Keratinocyte (primary cell): ENCODE data around the gene KDM4B. TPM values are rescaled to one million over a fixed set of nuclear protein-coding genes. Genes with fewer than 3 reads are reported as not detected.

Source experiments
- DNase-seq: peaks from one replicate; pipeline ENCODE4 v3.0.0-alpha.2; 2011; ENCODE audit warnings: low read depth, missing footprints, low spot score
- FAIRE-seq: peaks from 2 replicates; lab custom pipeline; 2011; peaks lifted over from hg19 to GRCh38; lab: Jason Lieb, UNC
- H2AFZ ChIP-seq: 2 replicates; pipeline ENCODE4 v1.6.0; 2012; ENCODE audit warnings: low read length, control low read depth, inconsistent platforms; ENCODE audit not compliant: control insufficient read depth
- H3K27ac ChIP-seq: 2 replicates; pipeline ENCODE4 v1.5.1; 2011; ENCODE audit warnings: low read length; ENCODE audit not compliant: control insufficient read depth, insufficient read depth
- H3K27me3 ChIP-seq: 3 replicates; pipeline ENCODE4 v1.6.0; 2011; ENCODE audit warnings: low read length; ENCODE audit not compliant: control insufficient read depth, insufficient read depth; ENCODE audit errors: extremely low read depth
- H3K36me3 ChIP-seq, 2 experiments: 2 replicates in 1 of 2; 3 replicates in 1 of 2; pipeline ENCODE4 v1.5.1; 2011; ENCODE audit warnings: low read length in 2 of 2, mild to moderate bottlenecking in 1 of 2; ENCODE audit not compliant: control insufficient read depth in 2 of 2, insufficient read depth in 2 of 2; ENCODE audit errors: extremely low read depth in 1 of 2
- H3K4me1 ChIP-seq: 3 replicates; pipeline ENCODE4 v1.5.1; 2011; ENCODE audit warnings: low read length; ENCODE audit not compliant: control insufficient read depth, insufficient read depth; ENCODE audit errors: extremely low read depth
- H3K4me2 ChIP-seq: 3 replicates; pipeline ENCODE4 v1.6.0; 2011; ENCODE audit warnings: low read depth, low read length; ENCODE audit not compliant: control insufficient read depth, insufficient read depth; ENCODE audit errors: extremely low read depth
- H3K4me3 ChIP-seq, 3 experiments: fragments of 200-600 bp in 1 of 3; sonication (generic) in 1 of 3; 2 replicates in 2 of 3; 3 replicates in 1 of 3; pipeline ENCODE4 v1.5.1; 2011 to 2016; ENCODE audit warnings: low read length in 3 of 3, mild to moderate bottlenecking in 3 of 3, control low read depth in 2 of 3, inconsistent platforms in 1 of 3, low read depth in 1 of 3, mixed read lengths in 1 of 3, mixed run types in 1 of 3, moderate library complexity in 1 of 3; ENCODE audit not compliant: control insufficient read depth in 2 of 3, insufficient read depth in 2 of 3; ENCODE audit errors: extremely low read depth in 1 of 3
- H3K79me2 ChIP-seq: 2 replicates; pipeline ENCODE4 v1.6.0; 2012; ENCODE audit warnings: low read length; ENCODE audit not compliant: control insufficient read depth, insufficient read depth
- H3K9ac ChIP-seq: 3 replicates; pipeline ENCODE4 v1.6.0; 2011; ENCODE audit warnings: low read length; ENCODE audit not compliant: control insufficient read depth, insufficient read depth; ENCODE audit errors: extremely low read depth
- H3K9me1 ChIP-seq: 3 replicates; pipeline ENCODE4 v1.6.0; 2011; ENCODE audit warnings: low read length; ENCODE audit not compliant: control insufficient read depth, insufficient read depth; ENCODE audit errors: extremely low read depth
- H3K9me3 ChIP-seq: 2 replicates; pipeline ENCODE4 v1.5.1; 2012; ENCODE audit warnings: low read depth, low read length; ENCODE audit not compliant: control insufficient read depth
- H4K20me1 ChIP-seq: 3 replicates; pipeline ENCODE4 v1.6.0; 2011; ENCODE audit warnings: low read length; ENCODE audit not compliant: control insufficient read depth, insufficient read depth; ENCODE audit errors: extremely low read depth
- CTCF ChIP-seq, 3 experiments: IDR thresholded peaks in 1 of 3; conservative IDR thresholded peaks in 1 of 3; optimal IDR thresholded peaks in 1 of 3; 2 replicates in 2 of 3; 3 replicates in 1 of 3; pipeline versions ENCODE3 to v1.5.1; 2011; ENCODE audit warnings: low read length in 3 of 3, mild to moderate bottlenecking in 3 of 3, moderate library complexity in 2 of 3, control low read depth in 1 of 3, inconsistent platforms in 1 of 3; ENCODE audit not compliant: insufficient read depth in 2 of 3; ENCODE audit errors: extremely low read depth in 1 of 3
- EZH2 ChIP-seq: IDR thresholded peaks from one replicate; pipeline ENCODE4 v1.6.1; 2012; ENCODE audit warnings: inconsistent platforms, mild to moderate bottlenecking, low read length, moderate library complexity
- dilution Hi-C: fragments of 300-500 bp; cut with MboI; formaldehyde crosslinking; loops from one replicate; pipeline ENCODE4 v1.7.0; 2020; ENCODE audit warnings: low sequenced_read_pairs; ENCODE audit not compliant: extremely low pct_ligation_motif_present
- polyA plus RNA-seq, 5 experiments: library from polyadenylated mRNA; depleted of rRNA in 3 of 5; stranded (reverse) in 3 of 5; stranded (forward) in 1 of 5; unstranded in 1 of 5; fragments of >200 nt; gene quantifications; 1 replicate in 1 of 5; 2 replicates in 3 of 5; 3 replicates in 1 of 5; pipeline versions ENCODE4 v1.2.1 to v1.2.3, GENCODE V29; 2011 to 2012; ENCODE audit warnings: missing spikeins in 2 of 5, low read depth in 1 of 5, low replicate concordance in 1 of 5

The KDM4B gene
- polyA plus RNA-seq, 1 donor (not counting 4 experiments of a cell fraction or from before 2014, with no cell fraction given): 6.2 TPM

- H3K9me3 ChIP-seq: peaks cover under 1% of the 10 kb centered on the region
- H4K20me1 ChIP-seq: peaks cover 2% of the 10 kb centered on the region
- H3K9ac ChIP-seq: no peak overlapping the region
- dilution Hi-C loops: no loop called here
- no peak overlapping the region for H3K27ac ChIP-seq
- no peaks in the 10 kb centered on the region for H3K9me1 ChIP-seq
- TF ChIP-seq CTCF (optimal IDR thresholded peaks at IDR 0.05 in 1 of 3, IDR thresholded peaks at IDR 0.05 in 1 of 3, conservative IDR thresholded peaks at IDR 0.05 in 1 of 3; ENCODE audit: extremely low read depth in 1 of 3, insufficient read depth in 2 of 3, low read length in 3 of 3): no peak
- no peak for TF ChIP-seq EZH2
- FAIRE-seq (no peak), DNase-seq (no peak)
- H3K4me3 ChIP-seq: no peak overlapping the region
- no peak overlapping the region for H3K4me2 ChIP-seq
- peaks cover 0 to 13% of the 10 kb centered on the region in 2 experiments for H3K36me3 ChIP-seq
- H3K79me2 ChIP-seq: no peaks in the 10 kb centered on the region
- H2AFZ ChIP-seq: no peak overlapping the region
- H3K27me3 ChIP-seq: no peaks in the 10 kb centered on the region
- H3K4me1 ChIP-seq: peaks cover 5% of the 10 kb centered on the region
These were observed 136.0 kb downstream of the KDM4B start for GRCh38 chr19:5104871-5105351.

GRCh38 chr19:5106191-5106726 is 137.3 kb downstream of the KDM4B start:
- Histone ChIP-seq H3K9me3 (no peaks in the 10 kb centered on the region), H3K79me2 (no peaks in the 10 kb centered on the region), H3K4me2 (no peak overlapping the region), H3K4me1 (peaks cover 5% of the 10 kb centered on the region), H3K27ac (no peak overlapping the region), H3K36me3 (peaks cover 3 to 17% of the 10 kb centered on the region in 2 experiments), H3K4me3 (no peak overlapping the region), H3K27me3 (no peaks in the 10 kb centered on the region), H3K9ac (no peak overlapping the region), H2AFZ (no peak overlapping the region), H4K20me1 (peaks cover 2% of the 10 kb centered on the region), H3K9me1 (no peaks in the 10 kb centered on the region)
- dilution Hi-C loops: no loop called here
- DNase-seq: no peak
- TF ChIP-seq EZH2 (no peak), CTCF (optimal IDR thresholded peaks at IDR 0.05 in 1 of 3, IDR thresholded peaks at IDR 0.05 in 1 of 3, conservative IDR thresholded peaks at IDR 0.05 in 1 of 3; ENCODE audit: extremely low read depth in 1 of 3, insufficient read depth in 2 of 3, low read length in 3 of 3) (no peak)
- FAIRE-seq: no peak
